Mucosa of gallbladder (tissue), 1 donor: ENCODE data around the gene RNF112. TPM values are rescaled to one million over a fixed set of nuclear protein-coding genes. Genes with fewer than 3 reads are reported as not detected.

Experiments
- DNase-seq: peaks from one replicate; pipeline ENCODE4 v3.0.0-alpha.2; 2020; ENCODE audit warnings: low spot score
- total RNA-seq: library from RNA; stranded (reverse); gene quantifications from one replicate; pipeline ENCODE4 v1.2.1, GENCODE V29; 2021
- donor health status: DM: no; HTN: no; CAD: no.

RNF112 gene
- total RNA-seq, 1 donor from 2014 or later: 7.3 TPM

DNA sequence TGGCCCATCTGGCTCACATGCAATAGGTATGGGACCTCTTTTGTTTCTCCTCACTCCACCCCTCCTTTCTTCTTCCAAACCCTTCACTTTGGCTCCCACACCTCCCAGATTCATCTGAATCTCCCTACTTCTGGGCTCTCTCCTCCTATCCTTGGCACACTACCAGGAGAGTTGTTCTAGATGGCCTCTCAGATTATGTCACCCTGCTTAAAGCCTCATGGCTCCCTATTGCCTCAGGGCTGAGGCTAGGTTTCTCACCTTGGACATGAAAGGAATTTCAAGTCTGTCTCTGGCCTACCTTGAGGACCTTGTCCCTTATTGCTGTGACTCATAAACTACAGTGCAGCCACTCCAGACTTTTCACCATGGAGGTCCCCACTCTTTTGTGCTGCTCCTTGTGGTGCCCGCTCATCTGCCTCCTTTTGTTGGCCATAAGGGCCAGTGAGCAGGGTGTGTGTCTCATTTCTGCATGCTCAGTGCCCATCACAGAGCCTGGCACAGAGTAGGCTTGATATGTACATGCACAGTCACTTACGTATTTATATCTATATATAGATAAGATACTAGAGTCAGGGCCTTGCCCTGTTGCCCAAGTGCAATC is 23.0 kb upstream of the RNF112 start:
- no peak for DNase-seq

DNA sequence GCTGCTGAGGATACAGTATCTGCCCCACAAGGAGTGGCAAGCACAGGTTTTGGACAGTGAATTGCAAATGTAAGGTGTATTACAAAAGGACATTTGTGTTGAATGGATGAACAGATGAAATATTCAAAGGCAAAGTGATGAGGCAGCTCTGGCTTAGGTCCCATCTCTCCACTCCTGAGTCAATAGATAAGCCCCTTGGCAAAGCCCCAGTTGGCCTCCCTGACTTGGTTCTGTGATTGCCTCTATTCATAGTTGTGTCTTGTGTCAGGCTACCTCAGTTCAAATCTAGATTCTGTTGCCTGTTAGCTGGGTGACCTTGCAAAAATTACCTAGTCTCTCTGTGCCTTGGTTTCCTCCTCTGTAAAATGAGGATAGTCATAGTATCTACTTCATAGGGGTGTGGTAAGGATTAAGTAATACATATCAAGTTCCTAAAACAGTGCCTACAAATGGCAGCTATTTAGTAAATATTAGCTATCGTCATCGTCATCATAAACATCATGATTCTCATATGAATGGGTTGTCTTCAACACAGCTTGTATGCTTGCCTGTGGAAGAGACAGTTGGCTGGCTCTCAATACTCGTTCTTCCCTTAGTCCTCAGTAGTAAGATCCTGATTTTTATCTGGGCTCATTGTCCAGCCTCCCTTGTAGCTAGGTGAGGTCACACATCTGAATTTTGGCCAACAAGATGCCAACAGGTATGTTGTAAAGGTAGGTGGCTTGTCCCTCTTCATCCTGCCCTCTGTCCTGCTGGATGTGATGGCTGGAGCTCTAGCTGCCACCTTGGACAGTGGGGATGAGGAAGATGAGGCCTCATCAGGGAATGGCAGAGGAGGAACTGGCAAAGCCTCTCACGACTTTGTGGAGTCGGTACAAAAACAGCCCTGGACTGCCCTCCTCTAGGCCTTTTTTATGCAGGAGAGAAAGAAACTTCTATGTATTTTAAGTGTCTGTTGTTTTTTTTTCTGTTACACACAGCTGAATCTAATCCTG is 21.9 kb upstream of the RNF112 start:
- DNase-seq: no peak

DNA sequence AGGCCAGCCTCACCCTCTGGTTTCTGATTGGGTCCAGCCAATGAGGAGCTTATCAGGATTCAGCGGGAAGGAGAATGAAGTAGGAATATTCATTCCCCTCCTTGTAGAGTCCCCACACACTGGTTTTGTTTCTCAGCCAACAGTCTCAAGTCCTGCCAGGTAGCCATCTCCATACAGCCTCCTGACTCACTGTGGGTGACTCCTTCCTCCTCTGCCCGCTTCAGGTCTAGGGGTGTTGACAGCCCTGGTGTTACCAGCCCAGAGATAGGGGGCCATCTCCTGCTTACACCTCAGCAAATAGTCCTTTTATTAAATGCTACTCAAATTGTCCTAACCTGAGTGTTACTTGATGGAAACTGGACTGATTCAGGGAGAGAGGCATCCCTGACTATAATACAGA is 20.1 kb upstream of the RNF112 start:
- no peak for DNase-seq

DNA sequence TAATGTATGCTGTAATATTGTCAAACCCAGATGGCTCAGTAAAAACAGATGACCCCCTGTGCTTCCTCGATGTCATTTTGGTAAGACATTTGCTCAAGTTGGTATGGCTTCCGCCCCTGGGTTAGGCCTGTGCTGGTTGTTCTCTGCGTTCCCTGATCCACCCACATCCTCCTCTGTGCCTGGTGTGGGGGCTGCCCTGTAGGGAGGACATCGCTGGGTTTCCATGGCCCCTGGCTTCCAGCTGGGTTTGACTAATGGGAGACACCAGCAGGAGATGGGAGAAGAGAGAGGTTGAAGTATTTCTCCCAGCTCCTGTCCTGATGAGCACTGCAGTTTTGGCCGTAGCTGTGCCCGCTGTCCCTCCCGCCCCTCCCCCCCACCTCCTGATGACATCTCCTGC is 19.6 kb upstream of the RNF112 start:
- DNase-seq: no peak

DNA sequence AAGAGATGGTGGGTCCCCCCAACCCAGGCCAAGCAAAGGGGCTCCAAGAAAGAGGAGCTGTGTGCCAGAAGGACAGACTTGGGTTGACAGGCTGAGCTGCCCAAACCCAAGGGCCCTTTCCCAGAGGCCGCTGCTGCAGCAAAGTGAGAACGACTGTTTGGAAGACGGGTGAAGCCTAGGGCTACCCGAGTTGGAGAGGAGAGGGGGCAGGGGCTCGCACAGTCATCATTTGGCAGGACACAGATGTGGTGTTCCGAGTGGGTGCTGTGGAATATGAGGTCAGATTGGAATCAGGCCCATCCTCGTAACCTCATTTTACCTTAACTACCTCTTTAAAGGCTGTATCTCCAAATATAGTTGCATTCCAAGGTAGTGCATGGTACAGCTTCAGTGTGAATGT is 18.7 kb upstream of the RNF112 start:
- DNase-seq: no peak

DNA sequence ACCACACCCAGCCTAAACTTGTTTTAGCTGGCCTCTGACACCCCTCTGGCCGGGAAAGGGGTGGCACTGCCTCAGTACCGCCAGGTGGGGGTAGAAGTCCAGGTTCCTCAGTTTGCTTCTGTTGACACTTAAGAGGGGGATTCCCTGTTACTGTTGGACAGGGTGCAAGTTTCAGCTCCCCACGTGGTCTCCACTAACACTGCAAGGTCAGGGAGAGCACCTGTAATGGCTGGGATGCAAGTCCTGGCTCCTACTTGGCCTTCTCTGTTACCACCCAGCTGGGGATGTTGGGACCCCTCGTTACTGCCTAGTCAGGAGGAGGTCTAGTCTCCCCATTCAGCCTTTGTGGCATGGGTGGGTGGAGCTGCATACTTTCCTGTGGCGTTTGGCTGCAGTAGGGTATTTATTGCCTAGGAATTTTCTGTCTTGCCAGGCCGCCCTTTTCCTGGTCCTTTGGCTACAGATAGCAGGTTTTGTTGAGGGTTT is 13.4 kb upstream of the RNF112 start:
- DNase-seq: no peak

DNA sequence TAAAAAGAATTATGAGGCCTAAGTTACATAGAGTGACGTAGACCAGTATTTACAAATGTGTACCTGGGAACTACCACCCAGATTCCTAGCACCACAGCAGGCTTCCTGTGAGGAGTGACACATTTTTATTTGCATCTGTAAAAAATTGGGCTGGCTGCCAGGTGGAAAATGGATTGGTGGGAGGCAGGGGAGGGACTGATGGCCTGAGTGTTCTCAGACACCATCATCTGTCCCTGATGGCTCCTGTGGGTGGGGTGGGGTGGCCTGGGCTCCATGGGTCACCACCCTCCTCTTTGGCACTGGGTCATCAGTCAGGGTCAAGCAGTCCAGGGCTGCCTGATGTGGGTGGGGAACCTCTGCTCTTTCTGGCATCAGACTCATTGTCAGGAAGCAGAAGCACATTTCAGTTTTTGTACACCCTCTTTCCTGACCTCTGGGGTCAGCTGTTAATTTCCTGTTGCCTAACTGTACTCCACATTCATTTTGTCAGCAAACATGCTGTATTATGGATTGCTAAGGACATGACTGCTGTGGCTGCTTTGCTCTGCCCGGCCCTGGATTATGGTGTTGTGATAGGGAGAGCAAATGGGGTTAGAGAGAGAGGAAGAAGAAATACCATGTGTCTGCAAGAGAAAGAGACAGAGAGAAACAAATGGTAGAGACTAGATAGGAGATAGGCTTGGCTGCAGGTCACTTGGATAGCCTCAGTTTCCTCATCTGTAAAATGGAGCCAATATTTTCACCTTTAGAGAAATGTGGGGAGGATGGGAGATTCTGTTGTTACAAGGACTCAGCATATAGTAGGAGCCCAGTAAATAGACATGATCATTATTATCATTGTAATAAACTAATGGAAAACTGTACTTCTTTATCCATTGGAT is 12.5 kb upstream of the RNF112 start:
- DNase-seq: no peak

DNA sequence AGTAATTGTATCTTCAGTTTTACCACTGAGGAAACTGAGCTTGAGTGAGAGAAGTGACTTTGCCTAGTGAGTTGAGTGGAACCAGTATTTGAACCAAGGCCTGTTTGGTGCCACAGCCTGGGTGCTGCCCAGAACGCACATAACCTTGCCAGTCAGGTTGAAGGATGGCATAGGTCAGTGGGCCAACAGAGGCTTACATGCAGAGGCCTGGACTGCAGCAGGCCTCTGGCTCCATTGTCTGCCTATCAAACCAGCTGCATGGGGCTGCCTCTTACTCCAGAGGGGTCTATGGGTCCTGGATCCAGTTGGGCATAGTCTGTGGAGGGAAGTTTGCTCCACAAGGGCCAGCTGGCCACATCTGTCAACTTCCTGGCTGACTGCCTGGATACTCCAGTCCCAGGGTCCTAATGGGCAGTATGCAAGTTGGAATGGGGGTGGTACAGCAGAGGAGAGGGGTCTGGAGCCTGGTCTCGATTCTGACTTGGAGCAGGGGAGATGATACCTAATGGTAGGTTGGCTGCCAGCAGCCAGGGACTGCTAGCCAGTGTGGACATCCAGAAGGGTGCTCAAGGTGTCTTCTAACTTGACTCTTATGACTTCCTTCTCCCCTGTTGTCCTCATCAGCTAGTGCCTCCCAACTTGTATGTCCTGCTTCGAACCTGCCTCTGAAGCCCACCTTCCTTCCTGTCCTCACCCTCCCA is 11.1 kb upstream of the RNF112 start:
- no peak for DNase-seq

DNA sequence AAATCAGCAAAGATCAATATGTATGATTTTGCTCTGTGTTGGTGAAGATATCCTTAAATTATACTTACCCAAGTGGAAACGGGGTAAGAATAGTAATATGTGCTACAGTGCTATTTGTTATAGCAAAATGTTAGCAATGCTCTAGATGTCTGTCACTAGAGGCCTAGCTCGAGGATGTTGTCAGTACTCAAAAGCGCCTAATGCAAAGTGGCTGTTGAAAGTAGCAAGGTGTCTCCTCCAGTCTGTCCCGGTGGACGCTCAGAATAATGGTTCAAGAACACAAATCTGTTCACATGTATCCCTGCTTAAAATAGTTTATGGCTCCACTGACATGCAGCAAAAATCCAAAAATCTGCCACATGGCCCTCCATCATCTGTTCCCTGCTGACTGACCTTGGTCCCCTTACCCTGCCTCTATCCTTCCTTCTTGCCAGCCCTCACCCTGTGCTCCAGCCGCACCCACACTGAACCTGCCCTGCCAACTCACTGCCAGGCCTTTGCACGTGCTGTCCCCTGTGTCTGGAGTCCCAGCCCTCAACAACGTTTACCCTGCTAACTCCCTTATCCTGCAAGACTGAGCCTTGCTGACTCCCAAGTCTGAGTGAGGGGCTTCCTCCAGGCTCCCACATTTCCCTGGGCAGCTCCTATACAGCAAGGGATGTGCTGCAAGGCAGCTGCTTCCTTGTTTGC is 9.6 kb upstream of the RNF112 start:
- DNase-seq: no peak

DNA sequence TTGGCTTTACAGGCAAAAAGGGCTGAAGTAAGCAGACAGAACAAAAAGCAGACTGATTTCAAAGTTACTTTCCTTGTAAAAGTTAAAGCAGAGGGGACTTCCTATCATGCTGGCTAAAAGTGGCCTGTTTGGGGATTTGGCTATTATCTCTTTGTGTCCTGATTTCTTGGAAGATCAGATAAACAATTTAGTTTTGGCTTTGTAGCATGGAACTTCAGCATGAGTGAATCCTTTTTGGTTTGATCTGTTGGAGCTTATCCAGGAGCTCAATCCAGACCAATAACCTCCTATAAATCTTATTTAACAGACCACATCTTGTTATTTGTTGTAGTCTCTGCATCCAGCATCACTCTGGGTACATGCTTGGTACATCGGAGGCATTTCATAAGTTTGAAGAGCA is 8.9 kb upstream of the RNF112 start:
- no peak for DNase-seq

DNA sequence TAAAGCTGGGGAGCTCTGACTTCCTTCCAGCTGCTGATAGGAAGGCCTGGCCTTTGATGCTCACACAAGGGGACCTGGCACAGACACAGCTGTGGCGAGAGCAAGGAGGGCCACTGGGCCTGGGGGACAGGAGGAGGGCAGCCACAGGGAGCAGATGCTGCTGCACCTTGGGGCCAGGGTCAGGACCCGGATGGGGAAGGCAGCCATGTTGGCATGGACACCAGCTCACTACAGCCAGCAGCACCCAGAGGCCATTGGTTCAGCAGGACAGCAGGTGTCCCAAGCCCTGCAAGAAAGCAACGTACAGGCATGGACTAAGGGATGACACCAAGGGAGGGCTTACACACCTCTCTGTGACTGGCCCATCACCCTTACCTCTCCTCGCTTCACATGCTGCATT is 8.0 kb upstream of the RNF112 start:
- no peak for DNase-seq

DNA sequence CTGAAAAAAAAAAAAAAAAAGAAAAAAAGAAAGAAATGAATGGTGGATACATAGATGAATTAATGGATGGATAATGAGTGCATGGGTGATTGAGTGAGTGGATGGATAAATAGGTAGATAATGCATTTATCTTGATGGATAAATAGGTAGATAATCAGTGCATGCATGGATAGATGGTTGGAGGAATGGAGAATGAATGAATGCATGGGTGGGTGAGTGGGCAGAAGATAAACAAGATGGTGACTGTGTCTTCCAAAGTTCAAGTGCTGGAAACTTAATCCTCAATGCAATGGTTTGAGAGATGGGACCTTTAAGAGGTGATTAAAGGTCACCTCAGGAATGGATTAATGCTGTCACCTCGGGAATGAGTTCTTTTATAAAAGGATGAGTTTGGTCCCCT is 6.8 kb upstream of the RNF112 start:
- no peak for DNase-seq

DNA sequence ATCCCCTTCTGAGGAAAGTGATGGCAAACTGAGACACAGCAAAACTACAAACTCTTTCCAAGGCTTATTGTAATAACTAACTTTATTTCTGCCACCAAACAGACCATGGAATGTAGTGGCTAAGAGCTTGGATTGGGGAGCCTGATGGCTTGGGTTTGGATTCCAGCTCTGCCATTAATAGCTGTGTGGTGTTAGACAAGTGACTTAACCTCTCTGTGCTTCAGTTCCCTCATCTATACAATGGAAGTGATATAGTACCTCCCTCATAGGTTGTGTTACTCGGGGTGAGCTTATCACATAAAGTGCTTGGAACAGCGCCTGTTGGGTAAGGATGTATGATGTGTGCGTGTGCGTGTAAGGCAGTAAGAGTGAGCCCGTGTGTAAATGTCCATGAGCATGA is 5.9 kb upstream of the RNF112 start:
- DNase-seq: no peak

DNA sequence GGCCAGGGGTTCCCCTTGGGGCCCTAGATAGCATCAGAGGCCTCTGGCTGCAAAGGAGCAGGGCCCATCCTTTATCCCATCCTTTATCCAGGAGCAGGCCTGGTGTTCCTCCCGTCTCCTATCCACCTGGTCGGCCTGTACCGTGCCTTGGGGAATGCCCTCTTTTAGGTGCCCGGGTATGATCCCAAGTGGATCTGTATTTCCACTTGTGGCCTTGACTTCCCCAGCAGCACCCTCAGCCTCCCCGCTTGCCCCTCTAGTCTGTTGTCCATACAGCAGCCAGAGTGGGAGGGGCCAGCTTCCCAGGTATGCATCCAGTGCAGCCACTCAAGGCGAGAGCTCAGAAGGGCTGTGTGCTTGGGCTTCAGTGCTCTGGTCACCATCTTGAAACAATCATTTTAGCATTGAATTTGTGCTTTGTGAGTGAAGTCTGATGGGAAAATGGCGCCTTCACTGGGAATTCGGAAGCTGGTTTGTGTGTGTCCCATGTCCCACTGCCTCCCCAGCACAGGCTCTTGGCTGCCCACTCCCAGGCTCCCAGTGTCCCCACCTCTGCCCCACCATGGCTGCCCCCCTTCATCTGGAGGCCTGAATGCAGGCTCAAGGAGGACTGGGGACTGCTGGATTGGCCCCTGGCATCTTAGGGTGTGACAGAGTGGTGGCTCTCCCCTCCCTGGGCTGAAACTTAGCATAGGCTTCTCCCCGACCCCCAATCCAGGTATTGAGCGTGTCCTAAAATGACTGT is 3.3 kb upstream of the RNF112 start:
- DNase-seq: no peak

DNA sequence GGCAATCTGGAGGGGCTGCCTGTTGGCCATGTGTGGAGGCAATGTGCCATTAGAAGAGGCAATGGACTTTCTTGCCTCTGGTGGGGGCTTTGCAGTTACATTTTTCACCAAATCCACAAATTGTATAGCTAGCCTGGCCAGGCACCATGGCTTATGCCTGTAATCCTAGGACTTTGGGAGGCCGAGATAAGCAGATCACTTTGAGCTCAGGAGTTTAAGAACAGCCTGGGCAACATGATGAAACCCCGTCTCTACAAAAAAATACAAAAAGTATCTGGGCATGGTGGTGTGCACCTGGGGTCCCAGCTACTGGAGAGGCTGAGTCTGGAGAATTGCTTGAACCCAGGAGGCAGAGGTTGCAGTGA is 2.7 kb upstream of the RNF112 start:
- DNase-seq: no peak

DNA sequence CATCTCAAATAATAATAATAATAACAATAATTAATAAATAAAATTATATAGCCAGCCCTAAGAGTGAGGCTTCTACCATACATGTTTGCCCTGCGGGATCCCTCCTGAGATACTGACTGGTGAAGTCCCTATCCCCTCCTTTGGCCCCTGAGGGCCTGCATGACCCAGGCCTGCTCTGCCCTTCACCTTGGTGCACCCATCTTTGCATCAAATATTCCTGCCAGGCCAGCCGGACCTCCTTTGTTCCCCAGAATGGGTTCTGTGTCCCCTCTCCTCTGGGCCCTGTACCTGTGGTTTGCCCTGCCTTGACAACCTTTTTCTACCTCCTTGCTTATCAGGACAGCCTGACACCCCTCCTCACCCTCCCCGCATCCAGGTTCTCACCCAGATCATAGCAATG is 2.0 kb upstream of the RNF112 start:
- no peak for DNase-seq

DNA sequence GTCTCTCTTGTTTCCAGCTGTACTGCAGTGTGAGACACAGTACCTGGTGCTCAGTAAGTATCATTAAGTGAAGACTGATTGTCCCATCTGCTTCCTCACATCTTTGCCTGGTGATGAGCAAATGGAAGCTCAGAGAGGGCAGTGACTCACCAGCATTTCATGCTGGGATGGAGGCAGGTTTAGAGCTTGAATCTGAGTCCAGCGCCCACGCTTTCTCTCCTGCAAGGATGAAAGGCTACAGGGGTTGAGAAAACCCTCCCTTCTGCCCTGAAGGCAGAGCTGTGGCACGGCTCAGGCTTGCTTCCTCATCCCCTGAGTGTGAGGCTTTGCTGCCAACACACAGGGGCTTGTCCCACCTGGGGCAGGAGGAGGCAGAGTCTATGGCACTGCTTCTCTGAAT is 1.5 kb upstream of the RNF112 start:
- DNase-seq: no peak

DNA sequence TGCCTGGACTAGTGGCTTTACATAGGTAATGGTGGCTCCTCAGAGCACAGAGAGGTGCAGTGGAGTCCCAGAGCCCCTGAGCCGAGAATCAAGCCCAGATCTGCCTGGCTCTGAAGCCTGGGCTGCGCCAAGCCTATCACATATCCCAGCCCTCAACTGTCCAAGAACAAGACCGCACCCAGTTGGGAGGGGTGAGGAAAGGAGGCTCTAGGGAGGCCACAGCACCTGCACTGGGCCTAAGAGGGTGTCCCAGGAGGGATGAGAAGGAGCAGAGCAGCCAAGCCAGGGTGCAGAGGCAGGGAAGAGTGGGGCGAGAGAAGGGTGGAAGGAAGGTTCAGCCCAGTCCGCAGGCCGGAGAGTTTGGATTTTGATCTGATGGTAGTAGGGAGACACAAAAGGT is 941 bp upstream of the RNF112 start:
- no peak for DNase-seq

DNA sequence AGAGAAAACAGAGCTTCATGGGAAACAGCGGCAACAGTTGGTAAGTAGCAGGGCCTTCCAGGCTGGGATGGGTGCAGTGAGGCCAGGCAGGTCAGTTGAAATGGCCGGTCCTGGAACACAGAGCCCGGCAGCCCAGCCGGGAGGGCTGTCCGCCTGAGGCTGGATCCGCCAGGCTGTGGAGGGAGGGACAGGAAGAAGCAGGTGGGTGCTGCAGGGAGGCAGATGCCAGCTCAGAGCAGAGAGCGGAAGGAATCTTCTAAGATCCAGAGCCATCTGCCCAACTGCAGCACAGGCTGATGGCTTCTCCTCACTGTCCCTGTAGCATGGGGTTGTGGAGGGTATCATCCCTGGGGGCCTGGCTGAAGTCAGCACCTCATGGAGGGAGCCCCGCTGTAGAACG is 599 bp downstream of the RNF112 start:
- DNase-seq: no peak

DNA sequence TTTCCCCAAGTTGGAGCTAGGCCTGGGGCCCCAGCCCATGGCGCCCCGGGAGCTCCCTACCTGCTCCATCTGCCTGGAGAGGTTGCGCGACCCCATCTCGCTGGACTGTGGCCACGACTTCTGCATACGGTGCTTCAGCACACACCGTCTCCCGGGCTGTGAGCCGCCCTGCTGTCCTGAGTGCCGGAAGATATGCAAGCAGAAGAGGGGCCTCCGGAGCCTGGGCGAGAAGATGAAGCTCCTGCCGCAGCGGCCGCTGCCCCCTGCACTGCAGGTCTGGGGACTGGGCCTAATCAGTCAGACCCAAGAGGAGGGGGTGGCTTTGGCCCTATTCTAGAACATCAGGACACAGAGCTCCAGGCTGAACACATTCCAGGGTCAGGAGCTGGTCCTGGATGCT is 1.5 kb downstream of the RNF112 start:
- no peak for DNase-seq
